ENCODE measurements around the gene LHFPL2.
"Not testable (repeated sequence)": the region's sequence is repeated elsewhere in the genome, so short reads cannot be mapped to it uniquely, and the experiment has no call there.

LHFPL2 gene

GRCh38 chr5:78648359-78649210 is at the start of gene LHFPL2:
Gene LHFPL2, minus strand, starts transcription at chr5:78648772. Its CDS starts 138,559 bp downstream, at chr5:78510213.
- Histone ChIP-seq H3K4me3 (ENCODE audit: low read depth, low read length) (peak within 1 kb of the TSS; percentile 99), H3K4me1 (ENCODE audit: control insufficient read depth, insufficient read depth, low read length, unreplicated experiment) (peaks cover 17% of the 10 kb centered on the region), H3K27me3 (ENCODE audit: insufficient read depth, low read length) (no peaks in the 10 kb centered on the region), H3K79me2 (ENCODE audit: control insufficient read depth, insufficient read depth, low read length, unreplicated experiment) (peaks cover 39% of the 10 kb centered on the region), H3K27ac (ENCODE audit: low read depth, low read length) (peak within 1 kb of the TSS; percentile 57), H2AFZ (ENCODE audit: low read length, unreplicated experiment) (peak within 1 kb of the TSS; percentile 86), H3K36me3 (ENCODE audit: insufficient read depth, low read length) (no peaks in the 10 kb centered on the region)

GRCh38 chr5:78696637-78697036 is 48.1 kb upstream of the LHFPL2 start:
- Histone ChIP-seq H3K27me3 (ENCODE audit: insufficient read depth, low read length) (no peaks in the 10 kb centered on the region), H2AFZ (ENCODE audit: low read length, unreplicated experiment) (no peak overlapping the region), H3K36me3 (ENCODE audit: insufficient read depth, low read length) (no peaks in the 10 kb centered on the region), H3K79me2 (ENCODE audit: control insufficient read depth, insufficient read depth, low read length, unreplicated experiment) (no peaks in the 10 kb centered on the region), H3K27ac (ENCODE audit: low read depth, low read length) (no peak overlapping the region), H3K4me1 (ENCODE audit: control insufficient read depth, insufficient read depth, low read length, unreplicated experiment) (peaks cover 24% of the 10 kb centered on the region), H3K4me3 (ENCODE audit: low read depth, low read length) (no peak overlapping the region)

- H3K4me1 ChIP-seq (ENCODE audit: control insufficient read depth, insufficient read depth, low read length, unreplicated experiment) = peaks cover 24% of the 10 kb centered on the region
- not testable (repeated sequence) for H3K4me3 ChIP-seq (ENCODE audit: low read depth, low read length); H3K79me2 ChIP-seq (ENCODE audit: control insufficient read depth, insufficient read depth, low read length, unreplicated experiment); H2AFZ ChIP-seq (ENCODE audit: low read length, unreplicated experiment); H3K36me3 ChIP-seq (ENCODE audit: insufficient read depth, low read length); H3K27ac ChIP-seq (ENCODE audit: low read depth, low read length); H3K27me3 ChIP-seq (ENCODE audit: insufficient read depth, low read length)
Measured at GRCh38 chr5:78696052-78696451, 47.5 kb upstream of the LHFPL2 start.

- no peak overlapping the region for H2AFZ ChIP-seq (ENCODE audit: low read length, unreplicated experiment)
- no peak overlapping the region for H3K4me3 ChIP-seq (ENCODE audit: low read depth, low read length)
- H3K79me2 ChIP-seq (ENCODE audit: control insufficient read depth, insufficient read depth, low read length, unreplicated experiment) = no peaks in the 10 kb centered on the region
- no peaks in the 10 kb centered on the region for H3K36me3 ChIP-seq (ENCODE audit: insufficient read depth, low read length)
- no peak overlapping the region for H3K27ac ChIP-seq (ENCODE audit: low read depth, low read length)
- H3K27me3 ChIP-seq (ENCODE audit: insufficient read depth, low read length) = no peaks in the 10 kb centered on the region
- H3K4me1 ChIP-seq (ENCODE audit: control insufficient read depth, insufficient read depth, low read length, unreplicated experiment) = peaks cover 9% of the 10 kb centered on the region
Measured at GRCh38 chr5:78693339-78693738, 44.8 kb upstream of the LHFPL2 start.

- Histone ChIP-seq H3K36me3 (ENCODE audit: insufficient read depth, low read length) (no peaks in the 10 kb centered on the region), H3K79me2 (ENCODE audit: control insufficient read depth, insufficient read depth, low read length, unreplicated experiment) (no peaks in the 10 kb centered on the region), H3K27me3 (ENCODE audit: insufficient read depth, low read length) (no peaks in the 10 kb centered on the region), H3K4me3 (ENCODE audit: low read depth, low read length) (no peak overlapping the region), H3K4me1 (ENCODE audit: control insufficient read depth, insufficient read depth, low read length, unreplicated experiment) (peaks cover 1% of the 10 kb centered on the region), H2AFZ (ENCODE audit: low read length, unreplicated experiment) (no peak overlapping the region), H3K27ac (ENCODE audit: low read depth, low read length) (no peak overlapping the region)
Measured at GRCh38 chr5:78691084-78691960, 42.8 kb upstream of the LHFPL2 start.

- Histone ChIP-seq H3K79me2 (ENCODE audit: control insufficient read depth, insufficient read depth, low read length, unreplicated experiment) (no peaks in the 10 kb centered on the region), H3K27me3 (ENCODE audit: insufficient read depth, low read length) (no peaks in the 10 kb centered on the region), H3K27ac (ENCODE audit: low read depth, low read length) (no peak overlapping the region), H3K4me1 (ENCODE audit: control insufficient read depth, insufficient read depth, low read length, unreplicated experiment) (no peaks in the 10 kb centered on the region), H3K36me3 (ENCODE audit: insufficient read depth, low read length) (no peaks in the 10 kb centered on the region), H3K4me3 (ENCODE audit: low read depth, low read length) (no peak overlapping the region), H2AFZ (ENCODE audit: low read length, unreplicated experiment) (no peak overlapping the region)
Measured at GRCh38 chr5:78690253-78690972, 41.8 kb upstream of the LHFPL2 start.

- H3K79me2 ChIP-seq (ENCODE audit: control insufficient read depth, insufficient read depth, low read length, unreplicated experiment) = no peaks in the 10 kb centered on the region
- H2AFZ ChIP-seq (ENCODE audit: low read length, unreplicated experiment) = no peak overlapping the region
- no peak overlapping the region for H3K27ac ChIP-seq (ENCODE audit: low read depth, low read length)
Measured at GRCh38 chr5:78689540-78690252, 41.1 kb upstream of the LHFPL2 start.

GRCh38 chr5:78687514-78687913 is 38.9 kb upstream of the LHFPL2 start:
- not testable (repeated sequence) for H3K27ac ChIP-seq (ENCODE audit: low read depth, low read length); H3K79me2 ChIP-seq (ENCODE audit: control insufficient read depth, insufficient read depth, low read length, unreplicated experiment); H3K4me1 ChIP-seq (ENCODE audit: control insufficient read depth, insufficient read depth, low read length, unreplicated experiment); H3K4me3 ChIP-seq (ENCODE audit: low read depth, low read length); H3K27me3 ChIP-seq (ENCODE audit: insufficient read depth, low read length); H3K36me3 ChIP-seq (ENCODE audit: insufficient read depth, low read length); H2AFZ ChIP-seq (ENCODE audit: low read length, unreplicated experiment)

More at GRCh38 chr5:78689540-78690252, 41.1 kb upstream of the LHFPL2 start:
- H3K36me3 ChIP-seq (ENCODE audit: insufficient read depth, low read length) = no peaks in the 10 kb centered on the region
- H3K27me3 ChIP-seq (ENCODE audit: insufficient read depth, low read length) = no peaks in the 10 kb centered on the region
- no peaks in the 10 kb centered on the region for H3K4me1 ChIP-seq (ENCODE audit: control insufficient read depth, insufficient read depth, low read length, unreplicated experiment)
- H3K4me3 ChIP-seq (ENCODE audit: low read depth, low read length) = no peak overlapping the region

GRCh38 chr5:78683905-78684304 is 35.3 kb upstream of the LHFPL2 start:
- H3K27me3 ChIP-seq (ENCODE audit: insufficient read depth, low read length); H3K79me2 ChIP-seq (ENCODE audit: control insufficient read depth, insufficient read depth, low read length, unreplicated experiment); H3K4me1 ChIP-seq (ENCODE audit: control insufficient read depth, insufficient read depth, low read length, unreplicated experiment); H3K27ac ChIP-seq (ENCODE audit: low read depth, low read length); H3K36me3 ChIP-seq (ENCODE audit: insufficient read depth, low read length); H2AFZ ChIP-seq (ENCODE audit: low read length, unreplicated experiment); H3K4me3 ChIP-seq (ENCODE audit: low read depth, low read length): not testable (repeated sequence)

- no peak overlapping the region for H3K4me3 ChIP-seq (ENCODE audit: low read depth, low read length)
Measured at GRCh38 chr5:78679905-78680304, 31.3 kb upstream of the LHFPL2 start.

More at GRCh38 chr5:78679905-78680304, 31.3 kb upstream of the LHFPL2 start:
- Histone ChIP-seq H3K27me3 (ENCODE audit: insufficient read depth, low read length) (no peaks in the 10 kb centered on the region), H3K79me2 (ENCODE audit: control insufficient read depth, insufficient read depth, low read length, unreplicated experiment) (no peaks in the 10 kb centered on the region), H3K4me1 (ENCODE audit: control insufficient read depth, insufficient read depth, low read length, unreplicated experiment) (peaks cover 24% of the 10 kb centered on the region), H3K27ac (ENCODE audit: low read depth, low read length) (no peak overlapping the region), H3K36me3 (ENCODE audit: insufficient read depth, low read length) (no peaks in the 10 kb centered on the region), H2AFZ (ENCODE audit: low read length, unreplicated experiment) (no peak overlapping the region)
